AML-193 (cell line): ENCODE results near the gene ADH5.
"Not testable (repeated sequence)": the region's sequence is repeated elsewhere in the genome, so short reads cannot be mapped to it uniquely, and the experiment has no call there.

Experiments used
- DNase-seq, 2 experiments: peaks; one replicate each; lab custom pipeline; 2025; lab: John Stamatoyannopoulos, UW

Gene ADH5

GRCh38 chr4:99029852-99030251 is 58.7 kb downstream of the ADH5 start:
- DNase-seq = no peak

- no peak for DNase-seq
These were observed 59.4 kb downstream of the ADH5 start for GRCh38 chr4:99029018-99029735.

- no peak for DNase-seq
These were observed 60.4 kb downstream of the ADH5 start for GRCh38 chr4:99028187-99028586.

GRCh38 chr4:99027304-99027703 is 61.3 kb downstream of the ADH5 start:
- DNase-seq = no peak

GRCh38 chr4:99025506-99025905 is 63.1 kb downstream of the ADH5 start:
- DNase-seq = no peak

GRCh38 chr4:99024481-99025275 is 63.9 kb downstream of the ADH5 start:
- no peak for DNase-seq

GRCh38 chr4:99023800-99024251 is 64.8 kb downstream of the ADH5 start:
- DNase-seq = not testable (repeated sequence)

- no peak for DNase-seq
These were observed 66.0 kb downstream of the ADH5 start for GRCh38 chr4:99022566-99022965.

- DNase-seq = no peak
These were observed 67.2 kb downstream of the ADH5 start for GRCh38 chr4:99021386-99021785.
